Renal pelvis (tissue), 4 donors: ENCODE results near the gene SLC38A2. TPM values are rescaled to one million over a fixed set of nuclear protein-coding genes. Genes with fewer than 3 reads are reported as not detected.
"Not testable (repeated sequence)": the region's sequence is repeated elsewhere in the genome, so short reads cannot be mapped to it uniquely, and the experiment has no call there.

Experiments
- DNase-seq: peaks from one replicate; pipeline ENCODE4 v3.0.0-alpha.2; 2013
- polyA plus RNA-seq, 3 donors: library from polyadenylated mRNA; unstranded; fragments of 120-200 nt; gene quantifications; one replicate each; pipeline ENCODE4 v1.2.1, GENCODE V29; 2013; ENCODE audit not compliant: insufficient read length in 3 of 3

SLC38A2 gene
- polyA plus RNA-seq, 3 donors, result 169 to 212 (median 208) TPM

DNA sequence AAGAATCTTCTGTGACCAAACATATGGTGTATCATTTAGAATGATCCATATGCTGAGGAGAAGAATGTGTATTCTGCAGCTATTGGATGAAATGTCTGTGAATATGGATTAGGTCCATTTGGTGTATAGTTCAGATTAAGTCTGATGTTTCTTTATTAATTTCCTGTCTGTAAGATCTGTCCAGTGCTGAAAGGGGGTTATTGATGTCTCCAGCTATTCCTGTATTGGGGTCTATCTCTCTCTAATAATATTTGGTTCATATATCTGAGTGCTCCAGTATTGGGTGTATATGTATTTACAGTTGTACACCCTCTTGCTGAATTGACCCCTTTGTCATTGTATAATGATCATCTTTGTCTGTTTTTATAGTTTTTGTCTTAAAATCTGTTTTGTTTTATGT, 33.5 kb downstream of the SLC38A2 start:
- DNase-seq, result no peak

DNA sequence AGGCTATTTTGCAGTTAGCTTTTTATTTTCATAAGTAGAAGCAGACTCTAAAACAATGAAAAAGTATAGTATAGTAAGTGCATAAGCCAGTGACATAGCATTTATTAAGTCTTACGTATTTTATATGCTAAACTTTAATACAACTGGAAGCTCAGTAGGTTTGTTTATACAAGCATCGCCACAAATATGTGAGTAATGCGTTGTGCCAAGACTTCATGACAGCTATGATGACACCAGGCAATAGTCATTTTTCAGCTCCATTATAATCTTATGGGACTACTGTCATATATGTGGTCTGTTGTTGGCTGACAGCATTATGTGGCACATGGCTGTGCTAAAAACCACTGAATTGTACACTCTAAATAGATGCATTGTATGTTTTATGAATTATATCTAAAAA, 40.3 kb downstream of the SLC38A2 start:
- no peak for DNase-seq

DNA sequence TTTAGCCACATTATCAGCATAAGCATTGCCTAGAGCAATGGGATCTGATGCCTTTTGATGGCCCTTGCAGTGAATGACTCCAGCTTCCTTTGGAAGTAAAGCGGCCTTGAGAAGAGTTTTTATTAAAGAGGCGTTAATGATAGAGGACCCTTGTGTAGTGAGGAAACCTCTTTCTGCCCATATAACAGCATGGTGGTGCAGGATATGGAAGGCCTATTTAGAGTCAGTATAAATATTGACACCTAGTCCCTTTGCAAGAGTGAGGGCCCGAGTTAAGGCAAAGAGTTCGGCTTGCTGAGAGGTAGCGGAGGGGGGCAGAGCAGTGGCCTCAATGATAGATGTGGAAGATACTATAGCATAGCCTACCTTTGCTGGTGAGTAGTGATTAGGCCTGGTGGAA, 47.5 kb downstream of the SLC38A2 start:
- not testable (repeated sequence) for DNase-seq

DNA sequence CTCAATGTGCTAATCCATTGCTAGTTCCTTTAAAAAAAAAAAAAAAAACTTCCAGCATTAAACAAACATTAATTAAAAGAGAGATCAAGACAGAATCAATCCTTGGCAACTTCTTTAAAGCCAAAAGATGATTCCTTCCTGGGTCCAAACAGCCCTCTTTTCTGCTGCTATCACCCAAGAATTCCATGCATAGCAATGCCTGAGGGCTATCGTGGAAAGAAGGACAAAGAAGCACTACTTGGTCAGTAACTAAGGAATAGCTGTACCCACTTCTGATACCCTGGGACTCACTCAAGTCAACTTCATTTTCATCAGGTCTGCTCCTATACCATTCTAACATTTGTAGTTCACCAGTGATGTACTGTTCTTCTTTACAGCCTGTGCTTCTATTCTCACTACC, 51.8 kb downstream of the SLC38A2 start:
- no peak for DNase-seq

DNA sequence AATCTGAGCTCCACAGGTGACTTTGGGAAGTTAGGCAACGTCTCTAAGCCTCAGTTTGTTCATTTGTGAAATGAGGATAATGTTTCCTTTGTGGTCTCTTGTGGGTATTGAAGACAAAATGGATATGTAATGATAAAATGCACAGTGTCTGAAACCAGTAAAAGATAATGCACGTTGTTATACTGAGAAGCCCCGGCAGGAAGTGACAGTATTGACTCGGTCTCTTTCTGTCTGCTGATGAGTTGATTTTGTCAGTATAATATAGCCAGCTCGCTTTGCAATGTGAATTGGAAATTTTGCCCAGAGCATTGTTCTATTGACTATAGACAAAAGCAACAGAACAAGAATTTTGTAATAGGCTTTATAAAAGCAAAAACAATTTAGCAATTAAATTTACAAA, 54.5 kb downstream of the SLC38A2 start:
- no peak for DNase-seq

Other genes with a start within 250 kb of the SLC38A2 start
- gene SLC38A1, start 103.7 kb downstream of the SLC38A2 start, polyA plus RNA-seq, result 10 to 100 TPM; 62.2 to 70.6 (median 66.0) TPM